HepG2 (cell line): ENCODE results near the gene POLG2. TPM values are rescaled to one million over a fixed set of nuclear protein-coding genes. Genes with fewer than 3 reads are reported as not detected.

Experiments used
- ARHGAP35 ChIP-seq: sonication (generic); formaldehyde crosslinking; IDR thresholded peaks from 2 replicates; pipeline ENCODE4 v1.9.0; 2022; ENCODE audit warnings: mild to moderate bottlenecking, inconsistent platforms, moderate library complexity, missing genetic modification reagents, borderline replicate concordance
- CBX2 ChIP-seq, 2 experiments: fragments of 200-600 bp in 1 of 2; sonication (generic); formaldehyde crosslinking in 1 of 2; IDR thresholded peaks; 2 replicates each; pipeline versions ENCODE4 v1.7.0 to v1.8.1; 2018 to 2022; ENCODE audit warnings: low read depth in 2 of 2, low read length in 1 of 2, mild to moderate bottlenecking in 1 of 2, missing genetic modification reagents in 1 of 2
- ETV6 ChIP-seq: sonication (generic); formaldehyde crosslinking; conservative IDR thresholded peaks from 2 replicates; pipeline ENCODE4 v1.4.0; 2020; ENCODE audit warnings: missing genetic modification reagents
- NR2F6 ChIP-seq, 2 experiments: IDR thresholded peaks; 2 replicates each; pipeline ENCODE4 v1.6.1; 2016; ENCODE audit warnings: antibody characterized with exemption in 1 of 2, mild to moderate bottlenecking in 1 of 2
- PHF8 ChIP-seq: sonication (generic); formaldehyde crosslinking; IDR thresholded peaks from 2 replicates; pipeline ENCODE4 v1.5.0; 2020; ENCODE audit warnings: missing genetic modification reagents
- POGK ChIP-seq: sonication (generic); formaldehyde crosslinking; conservative IDR thresholded peaks from 2 replicates; pipeline ENCODE4 v1.8.0; 2022; ENCODE audit warnings: mild to moderate bottlenecking, moderate library complexity, missing genetic modification reagents
- RAD51 ChIP-seq: fragments of 450-650 bp; IDR thresholded peaks from 2 replicates; pipeline ENCODE4 v1.6.1; 2016; ENCODE audit warnings: borderline replicate concordance
- ZNF317 ChIP-seq: sonication (generic); formaldehyde crosslinking; IDR thresholded peaks from 2 replicates; pipeline ENCODE4 v1.5.0; 2020; ENCODE audit warnings: mild to moderate bottlenecking, missing genetic modification reagents
- ZNF318 ChIP-seq: sonication (generic); formaldehyde crosslinking; IDR thresholded peaks from 2 replicates; pipeline ENCODE4 v1.4.0; 2020; ENCODE audit warnings: mild to moderate bottlenecking, missing genetic modification reagents
- ZNF350 ChIP-seq: sonication (generic); formaldehyde crosslinking; IDR thresholded peaks from 2 replicates; pipeline ENCODE4 v1.4.0; 2020; ENCODE audit warnings: mild to moderate bottlenecking, low read depth, missing genetic modification reagents, borderline replicate concordance
- ZNF430 ChIP-seq: sonication (generic); formaldehyde crosslinking; IDR thresholded peaks from 2 replicates; pipeline ENCODE4 v1.9.0; 2021; ENCODE audit warnings: mild to moderate bottlenecking, missing genetic modification reagents
- ZNF629 ChIP-seq: sonication (generic); formaldehyde crosslinking; conservative IDR thresholded peaks from 2 replicates; pipeline ENCODE4 v1.5.0; 2020; ENCODE audit warnings: missing genetic modification reagents
- ZNF670 ChIP-seq: sonication (generic); formaldehyde crosslinking; IDR thresholded peaks from 2 replicates; pipeline ENCODE4 v1.8.0; 2022; ENCODE audit warnings: mild to moderate bottlenecking, missing genetic modification reagents, borderline replicate concordance
- ZNF780A ChIP-seq: sonication (generic); formaldehyde crosslinking; IDR thresholded peaks from 2 replicates; pipeline ENCODE4 v1.8.0; 2022; ENCODE audit warnings: mild to moderate bottlenecking, missing genetic modification reagents, moderate library complexity
- polyA plus RNA-seq, 8 experiments: library from polyadenylated mRNA; depleted of rRNA in 3 of 8; stranded (reverse) in 7 of 8; unstranded in 1 of 8; fragments of >200 nt; fragmentation: Illumina TruSeq in 4 of 8; extraction: Trizol in 4 of 8; gene quantifications; 2 replicates each; pipeline versions ENCODE4 v1.2.1 to v1.2.3, GENCODE V29; 2011 to 2016; ENCODE audit warnings: low read depth in 4 of 8, missing spikeins in 1 of 8, mixed read lengths in 1 of 8; ENCODE audit not compliant: insufficient read depth in 1 of 8
- total RNA-seq, 5 experiments: library from RNA; depleted of rRNA; stranded (reverse); fragments of >200 nt; fragmentation: Illumina TruSeq; extraction: Trizol; gene quantifications; 2 replicates each; pipeline ENCODE4 v1.2.3, GENCODE V29; 2016; ENCODE audit warnings: low read depth in 1 of 5
- TF ChIP-seq, protein P1 (sequence below): sonication (generic); formaldehyde crosslinking; IDR thresholded peaks from 2 replicates; pipeline ENCODE4 v1.4.0; 2020; ENCODE audit warnings: low read depth, mild to moderate bottlenecking, missing genetic modification reagents

The POLG2 gene
- total and polyA plus RNA-seq, 2 of the 13 experiments (the other 11 are each of a cell fraction or from before 2014, with no cell fraction given) = 21.1 to 25.5 TPM

GRCh38 chr17:64496786-64497564 lies at the start of gene POLG2 (continued):
- no peak for TF ChIP-seq CBX2 (IDR thresholded peaks at IDR 0.05; ENCODE audit: low read depth, low read length)
- TF ChIP-seq CBX2 (CRISPR knock-in tag; IDR thresholded peaks at IDR 0.05; ENCODE audit: low read depth) = peak; percentile 53; the same call in 1 of the 2 replicates
- TF ChIP-seq, protein P1, sequence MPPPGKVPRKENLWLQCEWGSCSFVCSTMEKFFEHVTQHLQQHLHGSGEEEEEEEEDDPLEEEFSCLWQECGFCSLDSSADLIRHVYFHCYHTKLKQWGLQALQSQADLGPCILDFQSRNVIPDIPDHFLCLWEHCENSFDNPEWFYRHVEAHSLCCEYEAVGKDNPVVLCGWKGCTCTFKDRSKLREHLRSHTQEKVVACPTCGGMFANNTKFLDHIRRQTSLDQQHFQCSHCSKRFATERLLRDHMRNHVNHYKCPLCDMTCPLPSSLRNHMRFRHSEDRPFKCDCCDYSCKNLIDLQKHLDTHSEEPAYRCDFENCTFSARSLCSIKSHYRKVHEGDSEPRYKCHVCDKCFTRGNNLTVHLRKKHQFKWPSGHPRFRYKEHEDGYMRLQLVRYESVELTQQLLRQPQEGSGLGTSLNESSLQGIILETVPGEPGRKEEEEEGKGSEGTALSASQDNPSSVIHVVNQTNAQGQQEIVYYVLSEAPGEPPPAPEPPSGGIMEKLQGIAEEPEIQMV (CRISPR knock-in tag) = no peak; the same call in none of the 2 replicates
- TF ChIP-seq ZNF318 (CRISPR knock-in tag) = no peak
- TF ChIP-seq POGK (CRISPR knock-in tag) = peak; percentile 56; the same call in 1 of the 2 replicates
- TF ChIP-seq ZNF430 = 0 out of 2 replicates have a peak, but pooled peaks have one; percentile 37
- no peak; the same call in 1 of the 2 replicates for TF ChIP-seq ETV6 (CRISPR knock-in tag)
- TF ChIP-seq ZNF629 (CRISPR knock-in tag) = no peak
- peak; percentile 88 for TF ChIP-seq ZNF317 (CRISPR knock-in tag)
- TF ChIP-seq PHF8 (CRISPR knock-in tag) = peak; percentile 91
- 0 out of 2 replicates have a peak, but pooled peaks have one; percentile 23 for TF ChIP-seq NR2F6 (IDR thresholded peaks at IDR 0.05)
- TF ChIP-seq NR2F6 (CRISPR knock-in tag; IDR thresholded peaks at IDR 0.05) = no peak; the same call in none of the 2 replicates
- TF ChIP-seq ARHGAP35 = no peak; the same call in 1 of the 2 replicates
- peak; percentile 16; the same call in 1 of the 2 replicates for TF ChIP-seq ZNF670 (CRISPR knock-in tag)
- TF ChIP-seq ZNF780A (CRISPR knock-in tag) = peak; percentile 84
- no peak for TF ChIP-seq RAD51
- peak; percentile 97 for TF ChIP-seq ZNF350 (CRISPR knock-in tag)
